NCI-H345 (cell line): Measurements from ENCODE around the gene POMGNT1.

ENCODE experiments used
- DNase-seq: peaks from one replicate; lab custom pipeline; 2025; lab: John Stamatoyannopoulos, UW

Gene POMGNT1

GRCh38 chr1:46157916-46158311, 40.3 kb downstream of the POMGNT1 start:
- DNase-seq = no peak

GRCh38 chr1:46153732-46154131, 44.5 kb downstream of the POMGNT1 start:
- DNase-seq = no peak

- no peak for DNase-seq
Observed at GRCh38 chr1:46153228-46153627, 45.0 kb downstream of the POMGNT1 start.

- no peak for DNase-seq
Observed at GRCh38 chr1:46152016-46152415, 46.2 kb downstream of the POMGNT1 start.

GRCh38 chr1:46150085-46150484, 48.1 kb downstream of the POMGNT1 start:
- DNase-seq = no peak

GRCh38 chr1:46148318-46148717, 49.9 kb downstream of the POMGNT1 start:
- no peak for DNase-seq
